Measurements from ENCODE around the gene S100A9. TPM values are rescaled to one million over a fixed set of nuclear protein-coding genes. Genes with fewer than 3 reads are reported as not detected.
"Not testable (repeated sequence)": the region's sequence is repeated elsewhere in the genome, so short reads cannot be mapped to it uniquely, and the experiment has no call there.

The S100A9 gene
- total RNA-seq, 1 donor from 2014 or later: not detected

DNA sequence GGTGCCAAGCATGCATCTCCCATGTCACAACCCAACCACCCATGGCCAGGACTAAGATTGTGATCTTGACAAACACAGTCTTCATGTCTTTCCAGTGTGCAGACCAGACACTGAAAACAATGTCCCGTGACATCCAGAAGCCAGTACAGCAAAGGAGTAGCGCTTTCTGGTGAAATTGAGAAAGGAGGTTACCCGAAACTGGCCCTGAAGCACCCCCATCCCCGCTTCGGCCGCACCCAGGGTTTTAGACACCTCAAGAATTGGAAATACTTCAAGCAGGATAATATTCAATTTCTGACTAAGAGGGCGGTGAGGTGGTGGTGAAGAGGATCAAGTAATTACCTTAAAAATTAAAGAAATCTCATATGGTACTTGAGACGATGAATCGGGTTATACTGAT is 43.8 kb downstream of the S100A9 start:
- Mint-ChIP-seq H3K9me3 (ENCODE audit: unreplicated experiment) (no peaks in the 10 kb centered on the region), H3K4me1 (ENCODE audit: unreplicated experiment) (no peaks in the 10 kb centered on the region), H3K27ac (ENCODE audit: unreplicated experiment) (no peak overlapping the region), H3K36me3 (ENCODE audit: unreplicated experiment) (no peaks in the 10 kb centered on the region), H3K27me3 (ENCODE audit: unreplicated experiment) (peaks cover 7% of the 10 kb centered on the region), H3K4me3 (ENCODE audit: unreplicated experiment) (no peak overlapping the region)
- peak; percentile 59 for DNase-seq (ENCODE audit: extremely low spot score, unreplicated experiment)
- TF ChIP-seq, protein P1, sequence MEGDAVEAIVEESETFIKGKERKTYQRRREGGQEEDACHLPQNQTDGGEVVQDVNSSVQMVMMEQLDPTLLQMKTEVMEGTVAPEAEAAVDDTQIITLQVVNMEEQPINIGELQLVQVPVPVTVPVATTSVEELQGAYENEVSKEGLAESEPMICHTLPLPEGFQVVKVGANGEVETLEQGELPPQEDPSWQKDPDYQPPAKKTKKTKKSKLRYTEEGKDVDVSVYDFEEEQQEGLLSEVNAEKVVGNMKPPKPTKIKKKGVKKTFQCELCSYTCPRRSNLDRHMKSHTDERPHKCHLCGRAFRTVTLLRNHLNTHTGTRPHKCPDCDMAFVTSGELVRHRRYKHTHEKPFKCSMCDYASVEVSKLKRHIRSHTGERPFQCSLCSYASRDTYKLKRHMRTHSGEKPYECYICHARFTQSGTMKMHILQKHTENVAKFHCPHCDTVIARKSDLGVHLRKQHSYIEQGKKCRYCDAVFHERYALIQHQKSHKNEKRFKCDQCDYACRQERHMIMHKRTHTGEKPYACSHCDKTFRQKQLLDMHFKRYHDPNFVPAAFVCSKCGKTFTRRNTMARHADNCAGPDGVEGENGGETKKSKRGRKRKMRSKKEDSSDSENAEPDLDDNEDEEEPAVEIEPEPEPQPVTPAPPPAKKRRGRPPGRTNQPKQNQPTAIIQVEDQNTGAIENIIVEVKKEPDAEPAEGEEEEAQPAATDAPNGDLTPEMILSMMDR (IDR thresholded peaks at IDR 0.05): no peak

DNA sequence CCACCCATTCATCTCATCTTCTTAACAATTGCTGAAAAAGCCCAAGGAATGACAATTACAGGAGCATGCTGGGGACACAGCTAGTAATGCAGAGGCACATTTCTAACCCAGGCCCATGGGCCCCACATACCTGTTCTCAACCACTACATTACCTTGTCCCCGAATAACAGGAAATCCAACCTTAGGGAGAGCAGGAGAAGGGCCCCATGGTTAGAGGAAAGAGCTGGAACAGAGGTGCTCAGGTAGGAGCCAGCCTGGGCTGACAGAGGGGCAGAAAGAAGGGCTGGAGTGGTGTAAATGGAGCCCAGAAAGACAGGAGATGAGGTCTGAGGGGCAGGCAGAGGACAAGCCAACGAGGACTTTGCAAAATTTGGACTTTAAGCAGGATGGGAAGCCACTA is 44.6 kb downstream of the S100A9 start:
- TF ChIP-seq, protein P1 (IDR thresholded peaks at IDR 0.05): no peak
- no peaks in the 10 kb centered on the region for H3K36me3 Mint-ChIP-seq (ENCODE audit: unreplicated experiment)
- no peak for DNase-seq (ENCODE audit: extremely low spot score, unreplicated experiment)

DNA sequence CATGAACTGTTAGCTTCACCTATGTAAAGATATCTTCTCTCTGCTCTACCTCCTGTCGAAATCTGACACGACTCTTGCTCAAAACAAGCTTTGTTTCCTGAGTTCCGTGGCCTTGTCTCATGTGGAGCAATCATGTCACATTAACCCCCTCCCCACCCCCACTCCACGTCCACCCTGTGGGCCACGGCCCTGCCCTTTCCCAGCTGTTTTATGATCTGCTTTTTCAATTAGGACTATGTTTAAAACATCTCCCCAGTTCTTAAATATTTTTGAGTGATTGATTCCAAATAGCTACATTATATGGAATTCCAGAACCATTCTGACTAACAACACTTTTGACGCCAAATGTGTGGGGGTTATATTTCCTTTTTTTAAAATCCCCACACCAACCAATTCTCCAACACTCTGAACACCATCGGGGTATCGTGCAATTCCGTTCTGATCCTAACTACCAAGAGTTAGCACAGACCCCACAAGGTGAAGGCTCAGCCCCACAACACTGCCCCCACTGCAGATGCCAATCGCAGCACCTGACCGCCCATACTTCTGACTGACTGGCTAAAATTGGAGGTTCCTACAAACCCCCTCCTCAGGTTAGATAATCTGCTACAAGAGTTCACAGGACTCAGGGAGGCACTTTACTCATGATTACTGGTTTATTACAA is 45.9 kb downstream of the S100A9 start:
- DNase-seq (ENCODE audit: extremely low spot score, unreplicated experiment): no peak
- no peaks in the 10 kb centered on the region for H3K9me3 Mint-ChIP-seq (ENCODE audit: unreplicated experiment)
- H3K4me3 Mint-ChIP-seq (ENCODE audit: unreplicated experiment): no peak overlapping the region
- peaks cover 7% of the 10 kb centered on the region for H3K27me3 Mint-ChIP-seq (ENCODE audit: unreplicated experiment)
- no peaks in the 10 kb centered on the region for H3K4me1 Mint-ChIP-seq (ENCODE audit: unreplicated experiment)
- H3K36me3 Mint-ChIP-seq (ENCODE audit: unreplicated experiment): no peaks in the 10 kb centered on the region
- TF ChIP-seq, protein P1 (IDR thresholded peaks at IDR 0.05): no peak
- H3K27ac Mint-ChIP-seq (ENCODE audit: unreplicated experiment): no peak overlapping the region

More for the DNA sequence above, 44.6 kb downstream of the S100A9 start:
- Mint-ChIP-seq H3K27ac (ENCODE audit: unreplicated experiment) (no peak overlapping the region), H3K9me3 (ENCODE audit: unreplicated experiment) (no peaks in the 10 kb centered on the region), H3K4me3 (ENCODE audit: unreplicated experiment) (no peak overlapping the region), H3K4me1 (ENCODE audit: unreplicated experiment) (no peaks in the 10 kb centered on the region), H3K27me3 (ENCODE audit: unreplicated experiment) (peaks cover 7% of the 10 kb centered on the region)

DNA sequence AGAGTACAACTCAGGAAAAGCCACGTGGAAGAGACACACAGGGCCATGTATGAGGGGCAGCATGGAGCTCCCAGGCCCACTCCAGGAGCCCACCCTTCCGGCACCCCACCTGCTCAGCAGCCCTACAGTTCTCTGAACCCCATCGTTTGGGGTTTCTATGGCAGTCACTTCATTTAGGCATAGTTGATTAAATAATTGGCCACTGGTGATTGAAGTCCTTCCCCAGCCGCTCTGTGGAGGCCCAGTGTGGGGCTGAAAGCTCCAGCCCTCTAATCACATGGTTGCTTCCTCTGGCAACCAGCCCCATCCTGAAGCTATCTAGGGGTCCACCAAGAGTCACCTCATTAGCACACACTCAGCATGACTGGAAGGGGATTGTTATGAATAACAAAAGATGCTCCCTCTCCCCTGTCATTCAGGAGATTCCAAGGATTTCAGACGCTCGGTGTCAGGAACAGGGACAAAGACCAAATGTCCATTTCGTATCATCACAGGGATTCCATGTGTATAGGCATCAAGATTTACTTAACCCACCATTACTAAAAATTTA is 46.5 kb downstream of the S100A9 start:
- H3K4me1 Mint-ChIP-seq (ENCODE audit: unreplicated experiment): no peaks in the 10 kb centered on the region
- H3K9me3 Mint-ChIP-seq (ENCODE audit: unreplicated experiment): no peaks in the 10 kb centered on the region
- no peak for DNase-seq (ENCODE audit: extremely low spot score, unreplicated experiment)
- H3K27ac Mint-ChIP-seq (ENCODE audit: unreplicated experiment): no peak overlapping the region
- H3K4me3 Mint-ChIP-seq (ENCODE audit: unreplicated experiment): no peak overlapping the region
- TF ChIP-seq, protein P1 (IDR thresholded peaks at IDR 0.05): no peak
- H3K27me3 Mint-ChIP-seq (ENCODE audit: unreplicated experiment): peaks cover 7% of the 10 kb centered on the region
- H3K36me3 Mint-ChIP-seq (ENCODE audit: unreplicated experiment): no peaks in the 10 kb centered on the region

DNA sequence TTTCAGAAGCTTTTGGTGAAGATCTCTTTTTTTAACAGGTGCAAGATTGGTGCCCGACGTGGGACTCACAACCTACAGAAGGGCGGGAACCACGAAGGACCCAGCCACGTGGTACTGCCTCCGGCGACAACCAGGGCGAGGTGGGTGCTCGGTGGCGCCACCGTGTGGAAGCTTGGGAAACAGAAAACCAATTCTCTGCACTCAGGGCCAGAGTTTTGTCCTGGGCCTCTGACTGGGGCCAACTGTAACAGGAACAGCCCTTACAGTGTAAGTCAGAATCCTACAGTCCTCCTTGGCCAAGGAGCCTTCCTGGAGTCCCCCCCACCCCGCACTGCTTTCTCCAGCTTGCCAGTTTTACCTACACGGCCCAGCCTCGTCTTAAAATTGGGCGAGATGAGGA is 47.1 kb downstream of the S100A9 start:
- H3K27ac Mint-ChIP-seq (ENCODE audit: unreplicated experiment): no peak overlapping the region

DNA sequence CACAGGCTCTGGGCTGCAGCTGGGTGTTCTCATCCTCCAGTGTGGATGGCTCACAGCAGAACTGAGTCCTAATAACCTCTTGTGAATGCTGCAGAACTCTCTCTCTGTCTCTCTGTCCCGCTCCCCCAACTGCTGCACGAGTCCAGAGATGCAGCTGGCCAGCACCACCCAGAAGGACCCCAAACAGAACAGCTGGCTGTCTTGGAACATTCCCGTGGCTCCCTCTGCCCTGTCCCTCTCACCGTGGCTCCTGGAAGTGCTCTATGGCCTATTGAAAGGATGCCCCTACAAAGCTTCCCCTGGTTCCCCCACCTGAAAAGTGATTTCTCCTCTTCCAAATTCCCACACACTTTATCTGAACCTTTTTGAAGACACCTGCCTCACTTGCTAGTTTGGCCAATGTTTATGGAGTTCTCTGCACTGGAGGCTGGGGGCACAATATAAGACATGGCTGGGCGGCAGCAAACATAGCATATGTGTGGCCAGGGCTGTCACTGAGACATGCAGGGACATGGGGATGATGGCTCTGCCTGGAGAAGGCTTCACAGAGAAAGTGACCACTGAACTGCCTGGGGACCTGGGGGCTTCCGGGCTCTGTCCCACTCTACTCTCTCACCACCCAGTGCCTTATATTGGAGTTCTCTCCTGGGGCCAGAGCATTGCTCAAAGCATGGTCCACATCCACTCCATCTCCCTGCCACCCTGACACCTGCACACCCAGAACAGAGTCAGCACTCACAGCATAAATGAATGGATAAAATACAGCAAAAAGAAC is 48.4 kb downstream of the S100A9 start:
- not testable (repeated sequence) for H3K9me3 Mint-ChIP-seq (ENCODE audit: unreplicated experiment); H3K36me3 Mint-ChIP-seq (ENCODE audit: unreplicated experiment); H3K27me3 Mint-ChIP-seq (ENCODE audit: unreplicated experiment); H3K4me1 Mint-ChIP-seq (ENCODE audit: unreplicated experiment); H3K4me3 Mint-ChIP-seq (ENCODE audit: unreplicated experiment); H3K27ac Mint-ChIP-seq (ENCODE audit: unreplicated experiment)
- DNase-seq (ENCODE audit: extremely low spot score, unreplicated experiment): peak; percentile 65

More for the DNA sequence above, 47.1 kb downstream of the S100A9 start:
- no peak overlapping the region for H3K4me3 Mint-ChIP-seq (ENCODE audit: unreplicated experiment)
- H3K36me3 Mint-ChIP-seq (ENCODE audit: unreplicated experiment): no peaks in the 10 kb centered on the region
- peaks cover 7% of the 10 kb centered on the region for H3K27me3 Mint-ChIP-seq (ENCODE audit: unreplicated experiment)
- peak; percentile 83 for DNase-seq (ENCODE audit: extremely low spot score, unreplicated experiment)
- TF ChIP-seq, protein P1 (IDR thresholded peaks at IDR 0.05): peak; percentile 34
- no peaks in the 10 kb centered on the region for H3K4me1 Mint-ChIP-seq (ENCODE audit: unreplicated experiment)
- H3K9me3 Mint-ChIP-seq (ENCODE audit: unreplicated experiment): no peaks in the 10 kb centered on the region

DNA sequence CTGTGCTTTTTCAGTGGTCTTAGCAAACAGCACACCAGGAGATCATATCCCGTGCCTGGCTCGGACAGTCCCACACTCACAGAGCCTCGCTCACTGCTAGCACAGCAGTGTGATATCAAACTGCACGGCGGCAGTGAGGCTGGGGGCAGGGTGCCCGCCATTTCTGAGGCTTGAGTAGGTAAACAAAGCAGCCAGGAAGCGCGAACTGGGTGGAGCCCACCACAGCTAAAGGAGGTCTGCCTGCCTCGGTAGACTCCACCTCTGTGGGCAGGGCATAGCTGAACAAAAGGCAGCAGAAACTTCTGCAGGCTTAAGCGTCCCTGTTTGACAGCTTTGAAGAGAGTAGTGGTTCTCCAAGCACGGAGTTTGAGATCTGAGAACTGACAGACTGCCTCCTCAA is 49.6 kb downstream of the S100A9 start:
- H3K27me3 Mint-ChIP-seq (ENCODE audit: unreplicated experiment); H3K36me3 Mint-ChIP-seq (ENCODE audit: unreplicated experiment); H3K9me3 Mint-ChIP-seq (ENCODE audit: unreplicated experiment); H3K4me1 Mint-ChIP-seq (ENCODE audit: unreplicated experiment); H3K27ac Mint-ChIP-seq (ENCODE audit: unreplicated experiment); H3K4me3 Mint-ChIP-seq (ENCODE audit: unreplicated experiment): not testable (repeated sequence)
- peak; percentile 73 for DNase-seq (ENCODE audit: extremely low spot score, unreplicated experiment)
